Activated naive CD8-positive, alpha-beta T cell treated with anti-CD3 and anti-CD28 coated beads, Interleukin-2, amount 50 U/mL, for 24 hours (primary cell): Measurements from ENCODE around the gene LMO7.

Experiments
- ATAC-seq: fragments of 150-1000 bp; cut with Tn5 transposase; one replicate; pipeline ENCODE4 v1.10.0; 2021
- DNase-seq: peaks from one replicate; pipeline ENCODE4 v3.0.0; 2021
- H3K27ac Mint-ChIP-seq: one replicate; pipeline ENCODE4 v1.8.0; 2021; ENCODE audit warnings: mild to moderate bottlenecking, mixed read lengths
- H3K27me3 Mint-ChIP-seq: one replicate; pipeline ENCODE4 v1.8.0; 2021; ENCODE audit warnings: mixed read lengths
- H3K36me3 Mint-ChIP-seq: one replicate; pipeline ENCODE4 v1.8.0; 2021; ENCODE audit warnings: low read depth, mixed read lengths
- H3K4me1 Mint-ChIP-seq: one replicate; pipeline ENCODE4 v1.8.0; 2021; ENCODE audit warnings: mixed read lengths
- H3K4me3 Mint-ChIP-seq: one replicate; pipeline ENCODE4 v1.8.0; 2021; ENCODE audit warnings: mild to moderate bottlenecking, moderate library complexity, mixed read lengths
- H3K9me3 Mint-ChIP-seq: one replicate; pipeline ENCODE4 v1.8.0; 2021; ENCODE audit warnings: mixed read lengths

LMO7 gene

GRCh38 chr13:75759531-75759930 lies 123.4 kb downstream of the LMO7 start:
- Mint-ChIP-seq H3K4me1 (peaks cover 59% of the 10 kb centered on the region), H3K36me3 (peaks cover 2% of the 10 kb centered on the region), H3K4me3 (no peak overlapping the region), H3K9me3 (peaks cover 2% of the 10 kb centered on the region), H3K27ac (no peak overlapping the region), H3K27me3 (no peaks in the 10 kb centered on the region)
- ATAC-seq = no peak
- DNase-seq = no peak

DNA sequence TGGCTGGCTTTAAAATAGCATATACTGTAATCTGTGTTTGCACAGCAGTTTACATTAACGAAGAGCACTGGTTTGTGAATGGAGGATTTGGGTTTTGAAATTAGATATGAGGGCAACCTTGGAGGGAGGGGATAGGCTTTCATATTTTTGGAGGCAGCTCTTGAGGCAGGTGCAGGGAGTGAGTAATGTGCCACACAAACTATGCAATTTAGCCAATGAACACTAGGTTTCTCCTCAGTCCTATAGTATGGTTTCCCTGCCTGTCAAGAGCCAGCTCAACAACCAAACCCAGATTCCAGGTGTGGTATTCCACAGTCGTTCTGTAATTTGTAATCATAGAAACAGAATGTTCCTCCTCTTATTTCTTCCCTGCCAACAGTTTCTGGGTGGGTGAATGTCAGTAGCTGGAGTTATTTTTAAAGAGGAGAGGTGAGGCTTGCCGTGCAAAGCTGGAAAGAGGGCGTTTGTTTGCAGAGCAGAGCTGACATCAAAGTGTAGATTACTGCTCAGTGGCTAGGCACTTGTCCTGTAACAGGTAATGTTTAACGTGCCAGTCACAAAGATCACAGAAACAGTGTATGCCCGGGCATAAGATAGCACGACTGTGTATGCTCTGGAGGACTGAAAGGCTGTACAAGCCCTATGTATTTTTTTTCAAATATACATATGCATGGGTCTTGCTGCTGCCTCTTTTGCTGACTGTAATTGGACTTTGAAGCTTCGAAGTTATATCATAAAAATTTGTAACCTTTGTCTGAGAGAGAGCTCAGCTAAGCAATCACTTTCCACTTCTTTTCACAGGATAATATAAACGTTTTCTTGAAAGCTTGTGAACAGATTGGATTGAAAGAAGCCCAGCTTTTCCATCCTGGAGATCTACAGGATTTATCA lies 124.2 kb downstream of the LMO7 start:
- H3K4me3 Mint-ChIP-seq = peak overlapping the region; percentile 70
- peak; percentile 67 for ATAC-seq
- peaks cover 1% of the 10 kb centered on the region for H3K9me3 Mint-ChIP-seq
- H3K4me1 Mint-ChIP-seq = peaks cover 63% of the 10 kb centered on the region
- no peak for DNase-seq
- no peaks in the 10 kb centered on the region for H3K36me3 Mint-ChIP-seq
- H3K27me3 Mint-ChIP-seq = no peaks in the 10 kb centered on the region
- peak overlapping the region; percentile 66 for H3K27ac Mint-ChIP-seq

DNA sequence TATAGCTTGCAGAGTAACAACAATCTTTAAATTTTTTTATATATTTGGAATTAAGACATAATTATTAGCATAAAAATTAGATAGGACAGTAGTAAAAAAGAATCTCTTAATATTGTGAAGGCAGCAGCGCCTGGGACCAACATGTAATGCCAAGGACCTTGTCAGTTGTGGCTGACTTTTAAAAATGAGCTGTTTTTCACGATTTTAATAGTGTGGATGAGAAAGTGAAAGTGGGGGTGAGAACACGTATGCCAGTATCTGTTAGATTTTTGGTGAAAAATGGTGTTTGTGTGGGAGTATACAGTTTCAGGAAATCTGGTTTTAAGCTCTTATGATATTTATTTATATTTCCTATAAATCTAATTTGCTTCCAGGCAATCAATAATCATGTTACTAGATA lies 125.2 kb downstream of the LMO7 start:
- no peaks in the 10 kb centered on the region for H3K36me3 Mint-ChIP-seq
- peak; percentile 53 for ATAC-seq
- peak overlapping the region; percentile 86 for H3K27ac Mint-ChIP-seq
- H3K27me3 Mint-ChIP-seq = no peaks in the 10 kb centered on the region
- H3K9me3 Mint-ChIP-seq = peaks cover 7% of the 10 kb centered on the region
- peaks cover 69% of the 10 kb centered on the region for H3K4me1 Mint-ChIP-seq
- DNase-seq = peak; percentile 11
- peak overlapping the region; percentile 59 for H3K4me3 Mint-ChIP-seq

DNA sequence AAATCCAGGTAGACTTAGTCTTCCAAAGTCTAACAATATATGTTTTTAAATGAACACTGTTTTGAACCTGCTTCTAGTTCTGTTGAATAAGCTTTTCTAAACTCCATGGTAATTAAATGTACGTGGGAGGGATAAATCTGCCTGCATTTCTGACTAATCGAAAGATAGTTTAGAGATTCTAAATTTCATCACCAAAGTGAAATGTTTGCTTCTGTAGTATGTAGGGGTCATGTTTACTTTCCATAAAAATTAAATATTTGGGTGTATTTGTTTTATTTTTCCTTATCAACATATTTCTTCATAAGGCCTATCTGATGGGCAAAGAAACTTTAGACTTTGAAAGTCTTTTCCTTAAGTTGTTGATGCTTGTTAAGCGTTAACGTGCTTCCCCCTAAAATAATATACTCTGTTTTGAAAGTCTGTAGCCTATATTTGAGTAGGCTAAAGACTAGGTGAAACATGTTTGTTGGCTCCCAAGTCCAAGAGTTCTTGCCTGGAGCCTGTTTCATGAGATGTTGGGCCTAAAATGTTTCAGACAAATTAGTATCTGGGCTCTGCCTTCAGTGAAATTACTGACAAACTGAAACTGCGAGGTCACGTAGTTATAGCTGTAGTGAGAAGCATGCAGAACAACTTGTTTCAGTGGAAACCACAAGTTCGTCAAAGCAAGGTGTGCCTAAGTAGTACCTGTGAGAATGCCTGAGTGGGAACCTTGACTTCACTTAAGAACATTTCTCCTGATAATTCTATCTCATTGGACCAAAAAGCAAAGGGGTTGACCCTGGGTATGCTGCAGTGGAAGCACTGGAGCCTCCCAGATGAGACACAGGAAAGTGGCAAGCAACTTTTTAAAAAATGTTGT lies 126.2 kb downstream of the LMO7 start:
- Mint-ChIP-seq H3K27ac (peak overlapping the region; percentile 86), H3K4me3 (peak overlapping the region; percentile 75), H3K4me1 (peaks cover 72% of the 10 kb centered on the region), H3K9me3 (peaks cover 7% of the 10 kb centered on the region), H3K36me3 (no peaks in the 10 kb centered on the region), H3K27me3 (no peaks in the 10 kb centered on the region)
- DNase-seq (peak; percentile 10), ATAC-seq (peak; percentile 88)

GRCh38 chr13:75762955-75763354 lies 126.8 kb downstream of the LMO7 start:
- H3K27ac Mint-ChIP-seq = peak overlapping the region; percentile 86

DNA sequence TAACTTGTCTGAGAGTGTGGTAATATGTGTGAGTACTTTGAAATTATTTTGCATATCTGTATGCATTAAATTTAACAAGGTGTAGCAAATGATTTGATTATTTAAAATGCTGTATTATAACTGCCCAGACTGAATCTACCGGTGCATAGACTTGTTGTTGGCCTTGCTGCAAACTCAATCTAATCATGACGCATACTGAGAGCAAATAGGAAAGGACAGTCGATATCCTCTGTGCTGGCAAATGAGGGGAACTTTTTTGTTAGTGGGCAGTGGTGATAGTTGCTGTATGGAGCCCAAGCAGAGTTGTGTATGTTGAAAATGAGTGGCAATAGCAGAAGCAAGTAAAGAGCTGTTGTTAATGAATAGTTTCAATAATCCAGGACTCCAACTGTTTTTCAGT lies 127.4 kb downstream of the LMO7 start:
- no peak overlapping the region for H3K27ac Mint-ChIP-seq
- DNase-seq (no peak), ATAC-seq (no peak)
- peaks cover 73% of the 10 kb centered on the region for H3K4me1 Mint-ChIP-seq
- H3K9me3 Mint-ChIP-seq = peaks cover 7% of the 10 kb centered on the region
- no peaks in the 10 kb centered on the region for H3K36me3 Mint-ChIP-seq
- H3K4me3 Mint-ChIP-seq = no peak overlapping the region
- H3K27me3 Mint-ChIP-seq = no peaks in the 10 kb centered on the region

More at GRCh38 chr13:75762955-75763354, 126.8 kb downstream of the LMO7 start:
- Mint-ChIP-seq H3K9me3 (peaks cover 7% of the 10 kb centered on the region), H3K36me3 (no peaks in the 10 kb centered on the region), H3K4me3 (peak overlapping the region; percentile 75), H3K27me3 (no peaks in the 10 kb centered on the region), H3K4me1 (peaks cover 73% of the 10 kb centered on the region)
- DNase-seq = no peak
- no peak for ATAC-seq

DNA sequence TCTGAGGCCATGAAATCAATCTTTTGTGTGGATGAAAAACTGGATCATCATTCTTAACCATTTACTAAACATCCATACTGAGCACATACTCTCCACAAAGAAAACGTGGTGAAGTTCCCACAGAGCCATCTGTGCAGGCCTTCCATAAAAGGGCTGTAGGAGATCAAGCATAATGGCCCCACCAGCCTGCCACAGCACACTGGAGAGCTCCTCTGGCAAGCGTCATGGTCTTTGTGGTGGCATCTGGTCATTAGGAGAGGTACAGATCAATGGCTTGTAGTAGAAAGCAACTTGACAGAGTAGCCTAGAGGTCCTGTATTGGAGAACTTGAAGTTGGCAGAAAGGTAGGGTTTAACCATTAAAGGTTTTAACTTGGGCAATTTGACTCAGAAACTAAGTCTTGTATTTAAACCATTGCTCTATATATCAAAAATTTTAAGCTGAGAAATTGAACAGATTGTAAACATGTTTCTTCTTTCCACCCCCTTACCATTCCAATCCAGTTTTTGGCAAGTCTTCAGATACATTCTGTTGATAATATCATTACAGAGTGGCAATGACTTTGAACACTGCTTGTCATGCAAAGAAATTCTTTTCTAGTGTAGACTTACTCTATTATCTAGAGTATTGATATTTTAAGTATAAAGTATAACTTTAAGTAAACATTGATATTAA lies 128.3 kb downstream of the LMO7 start:
- Mint-ChIP-seq H3K4me3 (no peak overlapping the region), H3K36me3 (no peaks in the 10 kb centered on the region), H3K4me1 (peaks cover 72% of the 10 kb centered on the region), H3K27me3 (no peaks in the 10 kb centered on the region), H3K27ac (no peak overlapping the region), H3K9me3 (peaks cover 7% of the 10 kb centered on the region)
- ATAC-seq = no peak
- no peak for DNase-seq

- no peaks in the 10 kb centered on the region for H3K27me3 Mint-ChIP-seq
- H3K9me3 Mint-ChIP-seq = peaks cover 7% of the 10 kb centered on the region
- ATAC-seq (no peak), DNase-seq (no peak)
- no peak overlapping the region for H3K27ac Mint-ChIP-seq
- H3K4me1 Mint-ChIP-seq = peaks cover 69% of the 10 kb centered on the region
- H3K36me3 Mint-ChIP-seq = no peaks in the 10 kb centered on the region
- no peak overlapping the region for H3K4me3 Mint-ChIP-seq
Observed at GRCh38 chr13:75764926-75765310, 128.8 kb downstream of the LMO7 start.

- H3K36me3 Mint-ChIP-seq = no peaks in the 10 kb centered on the region
- peak overlapping the region; percentile 47 for H3K4me3 Mint-ChIP-seq
- peaks cover 58% of the 10 kb centered on the region for H3K4me1 Mint-ChIP-seq
- peaks cover 7% of the 10 kb centered on the region for H3K9me3 Mint-ChIP-seq
- no peaks in the 10 kb centered on the region for H3K27me3 Mint-ChIP-seq
- ATAC-seq (no peak), DNase-seq (no peak)
- peak overlapping the region; percentile 51 for H3K27ac Mint-ChIP-seq
Observed at GRCh38 chr13:75766636-75767035, 130.5 kb downstream of the LMO7 start.

DNA sequence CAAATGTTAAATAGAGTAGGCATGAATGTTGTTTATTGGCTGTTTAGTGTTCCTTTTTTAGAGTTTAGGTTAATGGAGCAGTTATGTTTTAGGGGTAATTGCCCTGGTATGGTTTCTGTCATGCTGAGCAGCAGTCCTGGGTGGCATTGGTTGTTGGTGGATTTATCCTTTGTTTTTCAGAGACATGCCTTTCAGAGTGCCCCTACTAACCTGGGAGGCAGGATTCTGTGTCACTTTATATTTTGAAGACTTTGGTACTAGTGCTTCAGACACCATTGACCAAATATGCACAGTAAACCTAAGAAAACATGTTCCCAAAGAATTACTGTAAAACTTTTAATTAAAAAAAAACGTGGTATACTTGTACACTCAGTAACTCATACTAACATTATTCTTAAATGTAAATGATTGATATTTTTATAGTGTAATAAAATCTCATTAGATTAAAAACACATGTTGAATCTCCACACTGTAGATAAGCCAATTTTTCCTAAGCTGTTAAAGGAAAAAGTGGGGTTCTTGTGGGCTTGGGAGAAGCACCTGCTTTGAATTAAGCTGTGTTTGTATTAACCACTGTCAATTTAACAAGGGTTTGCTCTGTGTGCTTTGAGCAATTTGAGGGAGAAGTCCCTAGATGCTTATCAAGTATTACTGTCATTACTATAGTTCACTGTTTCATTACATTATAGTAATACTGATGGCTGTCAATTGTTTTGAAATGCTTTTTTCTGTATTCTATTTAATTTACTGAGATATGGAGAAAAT lies 133.2 kb downstream of the LMO7 start:
- Mint-ChIP-seq H3K36me3 (no peaks in the 10 kb centered on the region), H3K27me3 (no peaks in the 10 kb centered on the region), H3K27ac (no peak overlapping the region), H3K9me3 (peaks cover 14% of the 10 kb centered on the region), H3K4me1 (peaks cover 45% of the 10 kb centered on the region), H3K4me3 (no peak overlapping the region)
- DNase-seq (no peak), ATAC-seq (no peak)

- Mint-ChIP-seq H3K4me1 (peaks cover 42% of the 10 kb centered on the region), H3K9me3 (peaks cover 14% of the 10 kb centered on the region)
- no peak for ATAC-seq
Observed at GRCh38 chr13:75770164-75770563, 134.0 kb downstream of the LMO7 start.

DNA sequence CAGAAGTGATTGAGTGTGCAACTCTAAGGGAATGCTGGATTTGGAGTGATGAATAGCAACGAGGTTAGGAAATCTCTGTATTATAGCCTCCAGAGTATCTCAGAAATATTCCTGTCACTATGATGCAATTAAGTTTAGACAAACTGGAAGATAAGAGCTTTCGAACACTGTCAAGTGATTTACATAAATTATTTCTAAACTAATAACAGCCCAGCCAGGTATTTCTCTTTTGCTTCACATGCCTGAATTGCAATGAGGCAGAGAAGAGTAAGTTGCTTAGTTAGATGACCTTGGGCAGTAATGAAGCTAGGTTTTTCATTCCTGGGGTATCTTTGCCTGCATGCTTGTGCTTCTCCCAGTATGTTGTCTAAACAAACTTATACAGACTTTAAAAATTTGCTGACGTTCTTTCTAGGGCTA lies 134.5 kb downstream of the LMO7 start:
- peaks cover 38% of the 10 kb centered on the region for H3K4me1 Mint-ChIP-seq
- peaks cover 10% of the 10 kb centered on the region for H3K9me3 Mint-ChIP-seq
- ATAC-seq (no peak), DNase-seq (no peak)
- no peaks in the 10 kb centered on the region for H3K36me3 Mint-ChIP-seq
- H3K27me3 Mint-ChIP-seq = no peaks in the 10 kb centered on the region
- H3K27ac Mint-ChIP-seq = no peak overlapping the region
- H3K4me3 Mint-ChIP-seq = no peak overlapping the region

More at GRCh38 chr13:75770164-75770563, 134.0 kb downstream of the LMO7 start:
- DNase-seq = no peak
- Mint-ChIP-seq H3K36me3 (no peaks in the 10 kb centered on the region), H3K27me3 (no peaks in the 10 kb centered on the region), H3K27ac (no peak overlapping the region), H3K4me3 (no peak overlapping the region)

- no peak overlapping the region for H3K27ac Mint-ChIP-seq
- no peak overlapping the region for H3K4me3 Mint-ChIP-seq
- peaks cover 7% of the 10 kb centered on the region for H3K9me3 Mint-ChIP-seq
- ATAC-seq (no peak), DNase-seq (no peak)
- H3K36me3 Mint-ChIP-seq = no peaks in the 10 kb centered on the region
- no peaks in the 10 kb centered on the region for H3K27me3 Mint-ChIP-seq
- H3K4me1 Mint-ChIP-seq = peaks cover 31% of the 10 kb centered on the region
Observed at GRCh38 chr13:75771226-75771625, 135.1 kb downstream of the LMO7 start.

DNA sequence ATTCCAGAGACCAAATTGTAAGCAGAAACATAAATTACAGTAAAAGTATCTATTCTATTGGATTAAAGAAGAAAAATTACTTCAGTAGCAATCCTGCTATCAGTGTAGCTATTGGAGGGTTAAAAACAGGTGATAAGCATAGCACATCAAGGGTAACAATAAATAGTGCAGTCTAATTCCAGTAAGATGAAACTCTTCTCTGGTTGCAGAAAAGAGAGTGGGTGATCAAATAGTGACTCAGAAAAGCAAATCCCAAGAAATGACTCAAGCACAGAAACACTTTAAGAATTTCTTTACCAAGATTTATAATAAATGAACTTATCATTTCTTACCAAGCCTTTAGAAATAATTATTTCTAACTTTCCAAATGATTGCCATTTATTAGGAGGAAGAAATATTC lies 135.7 kb downstream of the LMO7 start:
- Mint-ChIP-seq H3K27ac (no peak overlapping the region), H3K9me3 (peaks cover 7% of the 10 kb centered on the region), H3K4me1 (peaks cover 25% of the 10 kb centered on the region), H3K27me3 (no peaks in the 10 kb centered on the region), H3K4me3 (no peak overlapping the region), H3K36me3 (no peaks in the 10 kb centered on the region)
- DNase-seq = no peak
- peak; percentile 83 for ATAC-seq
